Uterus (tissue), 4 donors: ENCODE results near the gene MIGA2. TPM values are rescaled to one million over a fixed set of nuclear protein-coding genes. Genes with fewer than 3 reads are reported as not detected.
"Not testable (repeated sequence)": the region's sequence is repeated elsewhere in the genome, so short reads cannot be mapped to it uniquely, and the experiment has no call there.

Experiments
- DNase-seq, 2 donors: peaks; one replicate each; pipeline ENCODE4 v3.0.0-alpha.2; 2019 to 2020
- H3K27ac ChIP-seq, 2 donors: fragments of 200-600 bp; sonication (generic); 1 replicate in 1 of 2; 2 replicates in 1 of 2; pipeline ENCODE4 v1.5.1; 2016 to 2018
- H3K27me3 ChIP-seq, 2 donors: fragments of 200-600 bp; sonication (generic); one replicate each; pipeline ENCODE4 v1.5.1; 2018 to 2019; ENCODE audit warnings: control low read depth in 1 of 2
- H3K36me3 ChIP-seq, 2 donors: fragments of 200-600 bp; sonication (generic); one replicate each; pipeline ENCODE4 v1.5.1; 2019; ENCODE audit warnings: control low read depth in 1 of 2
- H3K4me1 ChIP-seq, 2 donors: fragments of 200-600 bp; sonication (generic); one replicate each; pipeline ENCODE4 v1.5.1; 2018 to 2019; ENCODE audit warnings: control low read depth in 1 of 2
- H3K4me3 ChIP-seq, 2 donors: fragments of 200-600 bp; sonication (generic); 1 replicate in 1 of 2; 2 replicates in 1 of 2; pipeline ENCODE4 v1.5.1; 2018 to 2019; ENCODE audit warnings: mild to moderate bottlenecking in 1 of 2
- H3K9me3 ChIP-seq, 2 donors: fragments of 200-600 bp; sonication (generic); one replicate each; pipeline ENCODE4 v1.5.1; 2019; ENCODE audit warnings: control low read depth in 1 of 2
- CTCF ChIP-seq, 4 experiments: fragments of 200-600 bp in 2 of 4; fragments of 450-650 bp in 2 of 4; sonication (generic) in 2 of 4; IDR thresholded peaks; one replicate each; pipeline ENCODE4 v1.5.1; 2016 to 2019; ENCODE audit warnings: antibody characterized with exemption in 4 of 4, mild to moderate bottlenecking in 2 of 4, moderate library complexity in 1 of 4
- POLR2A ChIP-seq, 2 donors: fragments of 450-650 bp; IDR thresholded peaks; one replicate each; pipeline ENCODE4 v1.6.1; 2016; ENCODE audit warnings: antibody characterized with exemption in 2 of 2, mild to moderate bottlenecking in 1 of 2, moderate library complexity in 1 of 2
- intact Hi-C: fragments of 100-400 bp; cut with DNase I; formaldehyde crosslinking; loops from one replicate; pipeline ENCODE4 v1.15.1; 2023; ENCODE audit warnings: low total_unique reads
- total RNA-seq, 4 donors: library from RNA; depleted of rRNA in 3 of 4; stranded (reverse); fragments of >200 nt in 3 of 4; gene quantifications; one replicate each; pipeline versions ENCODE4 v1.1.0 to v1.2.4, GENCODE V29; 2014 to 2023
- donor health status: DM: yes; HTN: yes; CAD: no.

Gene MIGA2
- total RNA-seq, 4 donors from 2014 or later = 13.2 to 36.5 (median 34.0) TPM

- H3K27ac ChIP-seq = no peak overlapping the region
These were observed 4.9 kb upstream of the MIGA2 start for GRCh38 chr9:129031514-129031913.

DNA sequence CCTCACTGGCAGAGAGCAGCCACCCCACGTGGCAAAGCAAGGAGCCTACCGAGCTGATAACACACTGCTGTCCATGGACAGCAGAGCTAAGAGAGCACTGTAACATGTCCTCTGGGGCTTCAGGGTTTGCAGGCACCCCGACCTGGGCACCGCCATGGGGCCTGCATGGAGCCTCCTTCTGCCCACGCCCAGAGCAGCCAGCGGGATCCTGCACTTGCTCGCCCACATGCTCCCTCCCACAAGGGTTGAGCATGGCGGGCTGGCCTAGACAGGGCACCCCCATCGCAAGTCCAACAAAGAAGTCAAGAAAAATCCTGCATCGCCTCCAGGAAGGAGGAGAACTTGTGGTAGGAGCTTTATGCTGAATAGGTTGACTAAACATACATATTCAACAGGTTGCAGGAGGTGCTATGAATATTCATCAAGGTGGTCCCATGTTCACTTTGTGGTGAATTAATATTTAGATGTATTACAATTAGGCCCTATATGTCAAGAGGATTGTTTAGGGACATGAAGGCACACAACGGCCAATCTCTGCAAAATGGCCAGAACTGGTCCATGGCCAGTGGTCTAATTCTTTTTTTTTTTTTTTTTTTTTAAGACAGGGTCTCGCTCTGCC is 3.8 kb upstream of the MIGA2 start:
- intact Hi-C loops = no loop called here
- Histone ChIP-seq H3K4me1 (peaks cover 0 to 6% of the 10 kb centered on the region in 2 donors), H3K9me3 (no peaks in the 10 kb centered on the region), H3K27ac (no peak overlapping the region), H3K4me3 (no peak overlapping the region), H3K36me3 (no peaks in the 10 kb centered on the region), H3K27me3 (no peaks in the 10 kb centered on the region)
- TF ChIP-seq CTCF (IDR thresholded peaks at IDR 0.05) = no peak
- TF ChIP-seq POLR2A (IDR thresholded peaks at IDR 0.05) = no peak
- DNase-seq = no peak

More at GRCh38 chr9:129031514-129031913, 4.9 kb upstream of the MIGA2 start:
- no peaks in the 10 kb centered on the region for H3K9me3 ChIP-seq
- intact Hi-C loops = no loop called here
- TF ChIP-seq POLR2A (IDR thresholded peaks at IDR 0.05) (no peak), CTCF (IDR thresholded peaks at IDR 0.05) (no peak)
- no peak for DNase-seq
- H3K36me3 ChIP-seq = no peaks in the 10 kb centered on the region
- no peaks in the 10 kb centered on the region for H3K27me3 ChIP-seq
- H3K4me1 ChIP-seq = peaks cover 0 to 8% of the 10 kb centered on the region in 2 donors
- no peak overlapping the region for H3K4me3 ChIP-seq

DNA sequence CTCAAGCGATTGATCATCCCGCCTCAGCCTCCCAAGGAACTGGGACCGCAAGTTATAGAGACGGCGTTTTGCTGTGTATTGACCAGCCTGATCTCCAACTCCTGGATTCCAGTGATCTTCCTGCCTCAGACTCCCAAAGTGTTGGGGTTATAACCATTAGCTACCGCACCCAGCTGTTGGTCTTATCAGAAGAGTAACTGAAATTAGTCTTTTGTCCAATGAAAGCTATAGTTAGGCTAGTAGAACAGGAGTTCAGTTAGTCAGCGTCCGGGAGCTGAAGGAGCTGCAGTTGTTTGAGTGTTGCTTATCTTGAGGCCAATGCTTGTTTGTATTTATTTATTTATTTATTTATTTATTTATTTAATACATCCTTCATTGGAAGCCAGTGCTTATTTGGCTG is 3.2 kb upstream of the MIGA2 start:
- peaks cover 0 to 11% of the 10 kb centered on the region in 2 donors for H3K4me1 ChIP-seq
- no peak for DNase-seq
- H3K4me3 ChIP-seq = no peak overlapping the region
- H3K9me3 ChIP-seq = no peaks in the 10 kb centered on the region
- H3K27me3 ChIP-seq = no peaks in the 10 kb centered on the region
- H3K27ac ChIP-seq = no peak overlapping the region
- TF ChIP-seq POLR2A (IDR thresholded peaks at IDR 0.05) (no peak), CTCF (IDR thresholded peaks at IDR 0.05) (no peak)
- intact Hi-C loops = no loop called here
- H3K36me3 ChIP-seq = no peaks in the 10 kb centered on the region

DNA sequence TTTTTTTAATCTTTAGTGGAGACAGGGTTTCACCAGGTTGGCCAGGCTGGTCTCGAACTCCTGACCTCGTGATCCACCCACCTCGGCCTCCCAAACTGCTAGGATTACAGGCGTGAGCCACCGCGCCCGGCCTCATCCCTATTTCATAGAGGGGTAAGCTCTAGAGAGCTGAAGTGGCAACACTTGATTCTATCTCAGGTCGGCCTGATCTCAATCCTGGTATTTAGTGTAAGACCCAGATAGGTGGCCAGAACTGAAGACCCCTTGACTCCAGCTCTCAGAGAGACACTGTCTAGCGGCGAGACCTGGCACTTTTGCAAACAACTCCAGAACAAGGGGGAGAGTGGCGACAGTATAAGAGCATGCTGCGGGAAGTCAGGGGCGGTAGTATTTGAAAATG is 588 bp upstream of the MIGA2 start:
- H3K9me3 ChIP-seq, H3K27me3 ChIP-seq, H3K36me3 ChIP-seq, intact Hi-C loops: not testable (repeated sequence)
- peak in 1 of 2 donors; percentile 36 for DNase-seq
- peak overlapping the region; percentile 40 to 78 for H3K4me3 ChIP-seq
- H3K27ac ChIP-seq = peak overlapping the region; percentile 79 to 85
- peaks cover 0 to 11% of the 10 kb centered on the region in 2 donors for H3K4me1 ChIP-seq

GRCh38 chr9:129036923-129037766 is 719 bp downstream of the MIGA2 start:
- Histone ChIP-seq H3K27ac (peak overlapping the region; percentile 40 to 78), H3K4me3 (peak overlapping the region; percentile 78 to 96), H3K4me1 (peaks cover 0 to 11% of the 10 kb centered on the region in 2 donors), H3K27me3 (no peaks in the 10 kb centered on the region), H3K36me3 (no peaks in the 10 kb centered on the region), H3K9me3 (no peaks in the 10 kb centered on the region)
- TF ChIP-seq POLR2A (IDR thresholded peaks at IDR 0.05) (no peak), CTCF (IDR thresholded peaks at IDR 0.05) (no peak)
- DNase-seq = no peak
- intact Hi-C loops = no loop called here
